HCT116 (cell line): Measurements from ENCODE around the gene DCP1B. TPM values are rescaled to one million over a fixed set of nuclear protein-coding genes. Genes with fewer than 3 reads are reported as not detected.

Experiments
- ATAC-seq: fragments of 200-7000 bp; cut with Tn5 transposase; 2 replicates; pipeline ENCODE4 v1.9.1; 2020; ENCODE audit warnings: mild to moderate bottlenecking, moderate library complexity
- BruUV-seq: library from RNA; stranded (reverse); fragments of 400-500 nt; replicated peaks from 2 replicates; lab custom pipeline; 2021; lab: Mats Ljungman, UMichigan
- CTCF ChIA-PET: fragments of 300-600 bp; sonication (Branson Sonifier 250); formaldehyde crosslinking; loops from one replicate; lab custom pipeline; 2021; ENCODE audit warnings: antibody characterized with exemption; lab: Charles Lee
- POLR2A ChIA-PET: fragments of 300-600, 350-600 bp; sonication (Branson Sonifier 250); formaldehyde crosslinking; loops from one replicate; lab custom pipeline; 2021; ENCODE audit warnings: antibody characterized with exemption; lab: Charles Lee
- RAD21 ChIA-PET, 2 experiments: fragments of 300-600 bp; sonication (Branson Sonifier 250); formaldehyde crosslinking; loops; one replicate each; lab custom pipeline; 2023; ENCODE audit warnings: low total read pairs in 2 of 2; ENCODE audit not compliant: uncharacterized antibody in 2 of 2, unreplicated experiment in 2 of 2, low non-redundant PET in 1 of 2; lab: Charles Lee
- DNase-seq: peaks from one replicate; pipeline ENCODE4 v3.0.0-alpha.2; 2010; ENCODE audit warnings: low read depth, low spot score
- H2AFZ ChIP-seq: fragments of 200-600 bp; shearing (Covaris generic), sonication (generic); 2 replicates; pipeline ENCODE4 v1.6.1; 2017; ENCODE audit warnings: low read depth, mixed run types, mixed read lengths, antibody characterized with exemption, low read length; ENCODE audit not compliant: poor library complexity, severe bottlenecking
- H3K27ac ChIP-seq: 2 replicates; pipeline ENCODE4 v1.5.1; 2012; ENCODE audit warnings: low read depth, low read length
- H3K27me3 ChIP-seq: fragments of 200-600 bp; sonication (generic); 2 replicates; pipeline ENCODE4 v1.6.1; 2016; ENCODE audit warnings: mixed run types, low read length, mixed read lengths; ENCODE audit not compliant: insufficient read depth
- H3K36me3 ChIP-seq, 2 experiments: fragments of 200-500 bp in 1 of 2; fragments of 200-600 bp in 1 of 2; sonication (Bioruptor generic) in 1 of 2; sonication (generic) in 1 of 2; 2 replicates each; pipeline versions ENCODE4 v1.5.1 to v1.6.1; 2014 to 2016; ENCODE audit warnings: low read length in 2 of 2, inconsistent platforms in 1 of 2, mixed read lengths in 1 of 2, mixed run types in 1 of 2; ENCODE audit not compliant: insufficient read depth in 2 of 2, control insufficient read depth in 1 of 2
- H3K4me1 ChIP-seq, 2 experiments: fragments of 200-600 bp in 1 of 2; sonication (generic) in 1 of 2; 2 replicates each; pipeline versions ENCODE4 v1.5.1 to v1.6.1; 2012 to 2017; ENCODE audit warnings: low read length in 2 of 2, inconsistent platforms in 1 of 2, mild to moderate bottlenecking in 1 of 2, mixed read lengths in 1 of 2, mixed run types in 1 of 2, moderate library complexity in 1 of 2; ENCODE audit not compliant: insufficient read depth in 2 of 2, control insufficient read depth in 1 of 2
- H3K4me2 ChIP-seq: fragments of 200-600 bp; sonication (generic); 2 replicates; pipeline ENCODE4 v1.6.1; 2017; ENCODE audit warnings: mixed run types, low read length, mixed read lengths
- H3K4me3 ChIP-seq, 2 experiments: fragments of 200-600 bp in 1 of 2; sonication (generic) in 1 of 2; replicated peaks in 1 of 2; 2 replicates each; pipeline ENCODE4 v1.5.1; 2011 to 2016; ENCODE audit warnings: low read length in 2 of 2, control low read depth in 1 of 2, low read depth in 1 of 2, mild to moderate bottlenecking in 1 of 2, mixed read lengths in 1 of 2, mixed run types in 1 of 2
- H3K79me2 ChIP-seq: fragments of 200-600 bp; sonication (generic); 2 replicates; pipeline ENCODE4 v1.6.1; 2017; ENCODE audit warnings: mild to moderate bottlenecking, mixed run types, low read length, moderate library complexity, mixed read lengths; ENCODE audit not compliant: insufficient read depth
- H3K9ac ChIP-seq: fragments of 200-600 bp; sonication (generic); 2 replicates; pipeline ENCODE4 v1.6.1; 2016; ENCODE audit warnings: low read length, mixed read lengths
- H3K9me2 ChIP-seq: fragments of 200-600 bp; sonication (generic), shearing (Covaris generic); 2 replicates; pipeline ENCODE4 v1.6.1; 2017; ENCODE audit warnings: mixed run types, mild to moderate bottlenecking, moderate library complexity; ENCODE audit not compliant: insufficient read depth
- H3K9me3 ChIP-seq, 2 experiments: fragments of 200-500 bp in 1 of 2; fragments of 200-600 bp in 1 of 2; sonication (Bioruptor generic) in 1 of 2; sonication (generic) in 1 of 2; 2 replicates each; pipeline ENCODE4 v1.6.1; 2014 to 2017; ENCODE audit warnings: low read length in 2 of 2, mixed read lengths in 2 of 2, inconsistent platforms in 1 of 2, low read depth in 1 of 2, mild to moderate bottlenecking in 1 of 2, mixed run types in 1 of 2, moderate library complexity in 1 of 2; ENCODE audit not compliant: control insufficient read depth in 1 of 2, insufficient read depth in 1 of 2
- H4K20me1 ChIP-seq: fragments of 200-600 bp; sonication (generic), shearing (Covaris generic); 2 replicates; pipeline ENCODE4 v1.6.1; 2017; ENCODE audit warnings: mixed run types, mild to moderate bottlenecking, moderate library complexity; ENCODE audit not compliant: insufficient read depth
- CBX3 ChIP-seq: IDR thresholded peaks from 2 replicates; pipeline ENCODE4 v1.6.1; 2012; ENCODE audit warnings: low read depth
- EZH2phosphoT487 ChIP-seq: fragments of 200-600 bp; IDR thresholded peaks from 2 replicates; pipeline ENCODE4 v1.6.1; 2018; ENCODE audit warnings: antibody characterized with exemption, borderline replicate concordance
- RAD21 ChIP-seq: IDR thresholded peaks from 2 replicates; pipeline ENCODE4 v1.6.1; 2012; ENCODE audit warnings: low read depth, mild to moderate bottlenecking
- REST ChIP-seq: IDR thresholded peaks from 2 replicates; pipeline ENCODE4 v1.6.1; 2012; ENCODE audit warnings: low read depth
- SIN3A ChIP-seq: IDR thresholded peaks from 2 replicates; pipeline ENCODE4 v1.6.1; 2012; ENCODE audit warnings: low read depth
- SP1 ChIP-seq: IDR thresholded peaks from 2 replicates; pipeline ENCODE4 v1.6.1; 2012; ENCODE audit warnings: low read depth
- ZFX ChIP-seq: fragments of 450-650 bp; IDR thresholded peaks from 2 replicates; pipeline ENCODE4 v1.6.1; 2017
- ZNF274 ChIP-seq: fragments of 200-500 bp; sonication (Bioruptor generic); IDR thresholded peaks from 2 replicates; pipeline ENCODE4 v1.6.1; 2014; ENCODE audit warnings: mild to moderate bottlenecking, low read depth, low read length, inconsistent platforms
- intact Hi-C: fragments of 100-400 bp; cut with micrococcal nuclease; formaldehyde crosslinking; loops from 2 replicates; pipeline ENCODE4 v1.10.0; 2022
- total RNA-seq: library from RNA; stranded (reverse); gene quantifications from one replicate; pipeline ENCODE4 v1.2.1, GENCODE V29; 2021; ENCODE audit not compliant: unreplicated experiment

The DCP1B gene
- total RNA-seq, 1 experiment from 2014 or later: 13.8 TPM

- ChIA-PET POLR2A (interaction anchor here (1.4 kb wide), 1 partner anchor 287 kb away, joined by 4 read pairs; no protein-coding TSS in a partner anchor), CTCF (interaction anchor here (1.0 to 2.0 kb wide), 20 partner anchors 10 to 643 kb away, joined by 3 to 41 read pairs (median 7); no protein-coding TSS in a partner anchor), RAD21 (interaction anchor here (1.1 to 1.5 kb wide), 5 partner anchors 144 to 305 kb away, joined by 4 to 10 read pairs (median 5); no protein-coding TSS in a partner anchor)
- no peaks in the 10 kb centered on the region for H3K9me3 ChIP-seq
- no peaks in the 10 kb centered on the region for H3K79me2 ChIP-seq
- no peaks in the 10 kb centered on the region for H3K27me3 ChIP-seq
- no peaks in the 10 kb centered on the region for H3K4me1 ChIP-seq
- no peak overlapping the region for H3K27ac ChIP-seq
- DNase-seq: no peak
- no peak overlapping the region for H3K4me2 ChIP-seq
- H3K9me2 ChIP-seq: no peaks in the 10 kb centered on the region
- no peak overlapping the region for H3K4me3 ChIP-seq
- no TSS peak for BruUV-seq
- TF ChIP-seq ZNF274: no peak
- no peak for TF ChIP-seq REST
- TF ChIP-seq SIN3A: no peak
- no peak for TF ChIP-seq RAD21
- TF ChIP-seq EZH2phosphoT487: no peak
- no peak for TF ChIP-seq ZFX
- no peak for TF ChIP-seq CBX3
- no peak for TF ChIP-seq SP1
- TF ChIP-seq, all 23 proteins: peak for 0
- Histone ChIP-seq H3K36me3 (no peaks in the 10 kb centered on the region), H3K9ac (no peak overlapping the region), H2AFZ (no peak overlapping the region), H4K20me1 (no peaks in the 10 kb centered on the region)
- intact Hi-C loops: no loop called here
- ATAC-seq: no peak
Measured at GRCh38 chr12:1939331-1939730, 64.9 kb downstream of the DCP1B start.
